ENCODE data around the gene PRSS56. TPM values are rescaled to one million over a fixed set of nuclear protein-coding genes. Genes with fewer than 3 reads are reported as not detected.

Gene PRSS56
- total and polyA plus RNA-seq, 4 donors, result not detected

Other genes with a start within 250 kb of the PRSS56 start
- not detected for gene ALPP, start 141.6 kb upstream of the PRSS56 start, total RNA-seq
- not detected for gene ALPP, start 141.6 kb upstream of the PRSS56 start, polyA plus RNA-seq
- not detected for gene ALPG, start 113.5 kb upstream of the PRSS56 start, total RNA-seq
- not detected for gene ALPG, start 113.5 kb upstream of the PRSS56 start, polyA plus RNA-seq
- not detected for gene ALPI, start 64.2 kb upstream of the PRSS56 start, total RNA-seq
- gene ALPI, start 64.2 kb upstream of the PRSS56 start, polyA plus RNA-seq, result 10 to 100 TPM in 1 of 2 donors, under 1 TPM in 1; 0.18 to 19.9 TPM
- gene ECEL1, start 32.6 kb upstream of the PRSS56 start, total RNA-seq, result 1 to 10 TPM; 2.1 to 7.2 TPM
- not detected for gene ECEL1, start 32.6 kb upstream of the PRSS56 start, polyA plus RNA-seq
- not detected for gene CHRND, start 5.8 kb downstream of the PRSS56 start, total RNA-seq
- gene CHRND, start 5.8 kb downstream of the PRSS56 start, polyA plus RNA-seq, result not detected
- gene CHRNG, start 19.3 kb downstream of the PRSS56 start, total RNA-seq, result not detected
- gene CHRNG, start 19.3 kb downstream of the PRSS56 start, polyA plus RNA-seq, result not detected
- 1 to 10 TPM; 2.3 to 3.3 TPM for gene TIGD1, start 30.2 kb downstream of the PRSS56 start, total RNA-seq
- 1 to 10 TPM in 1 of 2 donors, under 1 TPM in 1; 0.50 to 1.8 TPM for gene TIGD1, start 30.2 kb downstream of the PRSS56 start, polyA plus RNA-seq
- 10 to 100 TPM; 51.9 to 58.4 TPM for gene EIF4E2, start 30.3 kb downstream of the PRSS56 start, total RNA-seq
- 10 to 100 TPM; 43.9 to 60.7 TPM for gene EIF4E2, start 30.3 kb downstream of the PRSS56 start, polyA plus RNA-seq
- 100 to 1,000 TPM in 1 of 2 donors, 10 to 100 TPM in 1; 85.8 to 236 TPM for gene EFHD1, start 113.2 kb downstream of the PRSS56 start, total RNA-seq
- gene EFHD1, start 113.2 kb downstream of the PRSS56 start, polyA plus RNA-seq, result 100 to 1,000 TPM; 135 to 146 TPM
- gene GIGYF2, start 176.9 kb downstream of the PRSS56 start, total RNA-seq, result 100 to 1,000 TPM in 1 of 2 donors, 10 to 100 TPM in 1; 74.0 to 100 TPM
- 10 to 100 TPM; 13.3 to 13.4 TPM for gene GIGYF2, start 176.9 kb downstream of the PRSS56 start, polyA plus RNA-seq